Keratinocyte (primary cell): Measurements from ENCODE around the gene RFX6. TPM values are rescaled to one million over a fixed set of nuclear protein-coding genes. Genes with fewer than 3 reads are reported as not detected.

Experiments
- DNase-seq: peaks from one replicate; pipeline ENCODE4 v3.0.0-alpha.2; 2011; ENCODE audit warnings: low read depth, missing footprints, low spot score
- FAIRE-seq: peaks from 2 replicates; lab custom pipeline; 2011; peaks lifted over from hg19 to GRCh38; lab: Jason Lieb, UNC
- H2AFZ ChIP-seq: 2 replicates; pipeline ENCODE4 v1.6.0; 2012; ENCODE audit warnings: low read length, control low read depth, inconsistent platforms; ENCODE audit not compliant: control insufficient read depth
- H3K27ac ChIP-seq: 2 replicates; pipeline ENCODE4 v1.5.1; 2011; ENCODE audit warnings: low read length; ENCODE audit not compliant: control insufficient read depth, insufficient read depth
- H3K27me3 ChIP-seq: 3 replicates; pipeline ENCODE4 v1.6.0; 2011; ENCODE audit warnings: low read length; ENCODE audit not compliant: control insufficient read depth, insufficient read depth; ENCODE audit errors: extremely low read depth
- H3K36me3 ChIP-seq, 2 experiments: 2 replicates in 1 of 2; 3 replicates in 1 of 2; pipeline ENCODE4 v1.5.1; 2011; ENCODE audit warnings: low read length in 2 of 2, mild to moderate bottlenecking in 1 of 2; ENCODE audit not compliant: control insufficient read depth in 2 of 2, insufficient read depth in 2 of 2; ENCODE audit errors: extremely low read depth in 1 of 2
- H3K4me1 ChIP-seq: 3 replicates; pipeline ENCODE4 v1.5.1; 2011; ENCODE audit warnings: low read length; ENCODE audit not compliant: control insufficient read depth, insufficient read depth; ENCODE audit errors: extremely low read depth
- H3K4me2 ChIP-seq: 3 replicates; pipeline ENCODE4 v1.6.0; 2011; ENCODE audit warnings: low read depth, low read length; ENCODE audit not compliant: control insufficient read depth, insufficient read depth; ENCODE audit errors: extremely low read depth
- H3K4me3 ChIP-seq, 3 experiments: fragments of 200-600 bp in 1 of 3; sonication (generic) in 1 of 3; 2 replicates in 2 of 3; 3 replicates in 1 of 3; pipeline ENCODE4 v1.5.1; 2011 to 2016; ENCODE audit warnings: low read length in 3 of 3, mild to moderate bottlenecking in 3 of 3, control low read depth in 2 of 3, inconsistent platforms in 1 of 3, low read depth in 1 of 3, mixed read lengths in 1 of 3, mixed run types in 1 of 3, moderate library complexity in 1 of 3; ENCODE audit not compliant: control insufficient read depth in 2 of 3, insufficient read depth in 2 of 3; ENCODE audit errors: extremely low read depth in 1 of 3
- H3K79me2 ChIP-seq: 2 replicates; pipeline ENCODE4 v1.6.0; 2012; ENCODE audit warnings: low read length; ENCODE audit not compliant: control insufficient read depth, insufficient read depth
- H3K9ac ChIP-seq: 3 replicates; pipeline ENCODE4 v1.6.0; 2011; ENCODE audit warnings: low read length; ENCODE audit not compliant: control insufficient read depth, insufficient read depth; ENCODE audit errors: extremely low read depth
- H3K9me1 ChIP-seq: 3 replicates; pipeline ENCODE4 v1.6.0; 2011; ENCODE audit warnings: low read length; ENCODE audit not compliant: control insufficient read depth, insufficient read depth; ENCODE audit errors: extremely low read depth
- H3K9me3 ChIP-seq: 2 replicates; pipeline ENCODE4 v1.5.1; 2012; ENCODE audit warnings: low read depth, low read length; ENCODE audit not compliant: control insufficient read depth
- H4K20me1 ChIP-seq: 3 replicates; pipeline ENCODE4 v1.6.0; 2011; ENCODE audit warnings: low read length; ENCODE audit not compliant: control insufficient read depth, insufficient read depth; ENCODE audit errors: extremely low read depth
- EZH2 ChIP-seq: IDR thresholded peaks from one replicate; pipeline ENCODE4 v1.6.1; 2012; ENCODE audit warnings: inconsistent platforms, mild to moderate bottlenecking, low read length, moderate library complexity
- dilution Hi-C: fragments of 300-500 bp; cut with MboI; formaldehyde crosslinking; loops from one replicate; pipeline ENCODE4 v1.7.0; 2020; ENCODE audit warnings: low sequenced_read_pairs; ENCODE audit not compliant: extremely low pct_ligation_motif_present
- polyA plus RNA-seq, 5 experiments: library from polyadenylated mRNA; depleted of rRNA in 3 of 5; stranded (reverse) in 3 of 5; stranded (forward) in 1 of 5; unstranded in 1 of 5; fragments of >200 nt; gene quantifications; 1 replicate in 1 of 5; 2 replicates in 3 of 5; 3 replicates in 1 of 5; pipeline versions ENCODE4 v1.2.1 to v1.2.3, GENCODE V29; 2011 to 2012; ENCODE audit warnings: missing spikeins in 2 of 5, low read depth in 1 of 5, low replicate concordance in 1 of 5
- TF ChIP-seq, protein P1 (sequence below), 3 experiments: IDR thresholded peaks in 1 of 3; conservative IDR thresholded peaks in 1 of 3; optimal IDR thresholded peaks in 1 of 3; 2 replicates in 2 of 3; 3 replicates in 1 of 3; pipeline versions ENCODE3 to v1.5.1; 2011; ENCODE audit warnings: low read length in 3 of 3, mild to moderate bottlenecking in 3 of 3, moderate library complexity in 2 of 3, control low read depth in 1 of 3, inconsistent platforms in 1 of 3; ENCODE audit not compliant: insufficient read depth in 2 of 3; ENCODE audit errors: extremely low read depth in 1 of 3

Gene RFX6
- polyA plus RNA-seq, 1 donor (not counting 4 experiments of a cell fraction or from before 2014, with no cell fraction given), result not detected

DNA sequence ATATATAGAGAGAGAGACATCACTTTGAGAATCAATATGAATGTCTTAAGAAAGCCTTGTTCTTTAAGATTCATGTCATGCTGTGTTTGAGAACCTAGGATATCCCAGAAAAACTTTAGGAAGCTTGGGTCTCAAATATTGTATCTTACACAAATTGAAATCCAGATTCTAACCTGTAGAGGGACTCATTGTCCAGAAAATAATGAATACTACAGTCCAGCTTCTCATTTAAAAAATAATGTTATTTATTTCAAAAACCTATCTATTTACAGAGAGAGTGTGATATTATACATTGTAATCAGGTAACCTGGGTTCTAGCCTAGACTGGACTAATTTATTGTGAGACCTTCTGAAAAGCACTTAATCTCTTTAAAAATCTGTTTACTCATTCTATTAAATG is 4.2 kb downstream of the RFX6 start:
- H2AFZ ChIP-seq, result no peak overlapping the region
- no peaks in the 10 kb centered on the region for H3K9me3 ChIP-seq
- dilution Hi-C loops, result no loop called here
- no peak overlapping the region for H3K4me2 ChIP-seq
- H3K9me1 ChIP-seq, result no peaks in the 10 kb centered on the region
- no peaks in the 10 kb centered on the region for H4K20me1 ChIP-seq
- no peak overlapping the region for H3K4me3 ChIP-seq
- TF ChIP-seq, protein P1, sequence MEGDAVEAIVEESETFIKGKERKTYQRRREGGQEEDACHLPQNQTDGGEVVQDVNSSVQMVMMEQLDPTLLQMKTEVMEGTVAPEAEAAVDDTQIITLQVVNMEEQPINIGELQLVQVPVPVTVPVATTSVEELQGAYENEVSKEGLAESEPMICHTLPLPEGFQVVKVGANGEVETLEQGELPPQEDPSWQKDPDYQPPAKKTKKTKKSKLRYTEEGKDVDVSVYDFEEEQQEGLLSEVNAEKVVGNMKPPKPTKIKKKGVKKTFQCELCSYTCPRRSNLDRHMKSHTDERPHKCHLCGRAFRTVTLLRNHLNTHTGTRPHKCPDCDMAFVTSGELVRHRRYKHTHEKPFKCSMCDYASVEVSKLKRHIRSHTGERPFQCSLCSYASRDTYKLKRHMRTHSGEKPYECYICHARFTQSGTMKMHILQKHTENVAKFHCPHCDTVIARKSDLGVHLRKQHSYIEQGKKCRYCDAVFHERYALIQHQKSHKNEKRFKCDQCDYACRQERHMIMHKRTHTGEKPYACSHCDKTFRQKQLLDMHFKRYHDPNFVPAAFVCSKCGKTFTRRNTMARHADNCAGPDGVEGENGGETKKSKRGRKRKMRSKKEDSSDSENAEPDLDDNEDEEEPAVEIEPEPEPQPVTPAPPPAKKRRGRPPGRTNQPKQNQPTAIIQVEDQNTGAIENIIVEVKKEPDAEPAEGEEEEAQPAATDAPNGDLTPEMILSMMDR (optimal IDR thresholded peaks at IDR 0.05 in 1 of 3, IDR thresholded peaks at IDR 0.05 in 1 of 3, conservative IDR thresholded peaks at IDR 0.05 in 1 of 3; ENCODE audit: extremely low read depth in 1 of 3, insufficient read depth in 2 of 3, low read length in 3 of 3), result no peak
- TF ChIP-seq EZH2, result no peak
- no peaks in the 10 kb centered on the region for H3K4me1 ChIP-seq
- no peak overlapping the region for H3K9ac ChIP-seq
- no peak for DNase-seq
- no peak for FAIRE-seq
- no peaks in the 10 kb centered on the region for H3K79me2 ChIP-seq
- no peak overlapping the region for H3K27ac ChIP-seq
- H3K36me3 ChIP-seq, result no peaks in the 10 kb centered on the region
- peaks cover 20% of the 10 kb centered on the region for H3K27me3 ChIP-seq

DNA sequence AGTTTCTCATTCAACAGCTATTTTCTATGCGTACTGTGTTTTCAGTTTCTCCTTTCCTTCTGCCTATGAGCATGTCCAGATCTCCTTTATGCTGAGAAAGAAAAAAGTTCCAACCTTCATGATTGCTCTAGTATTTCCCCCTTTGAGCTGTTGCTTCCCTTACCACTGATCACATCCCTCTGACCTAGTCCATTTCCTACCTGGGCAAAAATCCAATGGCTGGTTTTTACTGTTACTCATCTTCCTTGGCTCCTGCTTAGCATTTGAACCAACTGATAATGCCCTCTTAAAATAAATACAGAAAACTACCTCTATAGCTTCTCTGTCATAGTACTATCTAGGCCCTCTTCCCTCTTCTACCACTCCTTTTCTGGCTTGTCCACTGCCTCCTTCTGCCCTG is 6.0 kb downstream of the RFX6 start:
- no peak overlapping the region for H3K4me3 ChIP-seq
- peaks cover 3% of the 10 kb centered on the region for H3K27me3 ChIP-seq
- H3K4me2 ChIP-seq, result no peak overlapping the region
- no peak for TF ChIP-seq EZH2
- TF ChIP-seq, protein P1 (optimal IDR thresholded peaks at IDR 0.05 in 1 of 3, IDR thresholded peaks at IDR 0.05 in 1 of 3, conservative IDR thresholded peaks at IDR 0.05 in 1 of 3; ENCODE audit: extremely low read depth in 1 of 3, insufficient read depth in 2 of 3, low read length in 3 of 3), result no peak
- H2AFZ ChIP-seq, result no peak overlapping the region
- no peaks in the 10 kb centered on the region for H3K4me1 ChIP-seq
- no peak for FAIRE-seq
- dilution Hi-C loops, result no loop called here
- no peaks in the 10 kb centered on the region for H3K9me1 ChIP-seq
- H3K36me3 ChIP-seq, result no peaks in the 10 kb centered on the region
- H3K9ac ChIP-seq, result no peak overlapping the region
- no peak overlapping the region for H3K27ac ChIP-seq
- DNase-seq, result no peak
- no peaks in the 10 kb centered on the region for H3K9me3 ChIP-seq
- H3K79me2 ChIP-seq, result no peaks in the 10 kb centered on the region
- no peaks in the 10 kb centered on the region for H4K20me1 ChIP-seq
